HG03520 (cell line): Measurements from ENCODE around the gene LPIN1.
"Not testable (repeated sequence)": the region's sequence is repeated elsewhere in the genome, so short reads cannot be mapped to it uniquely, and the experiment has no call there.

ENCODE experiments used
- ATAC-seq: cut with Tn5 transposase; IDR thresholded peaks from one replicate; pipeline ENCODE4 v1.9.1; 2021; ENCODE audit warnings: mild to moderate bottlenecking, moderate library complexity; ENCODE audit not compliant: unreplicated experiment

Gene LPIN1

DNA sequence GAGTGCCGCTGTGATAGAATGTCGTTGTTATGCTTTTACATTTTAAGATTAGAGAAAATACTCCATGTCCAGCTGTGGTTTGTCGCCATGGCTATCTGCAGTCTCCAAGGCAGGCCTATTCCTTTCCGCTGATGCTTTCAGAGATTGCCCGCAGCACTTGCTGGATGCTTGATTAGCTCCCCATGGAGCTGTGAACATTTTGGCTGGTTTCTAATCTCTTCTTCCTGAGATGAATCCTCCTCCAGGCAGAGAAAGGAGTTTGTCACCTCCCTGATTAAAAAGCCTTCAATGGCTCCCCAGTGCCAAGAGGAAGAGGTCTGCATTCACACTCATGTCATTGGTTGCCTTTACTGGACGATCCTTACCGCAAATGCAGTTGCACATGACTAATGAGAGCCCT is 32.6 kb upstream of the LPIN1 start:
- no peak for ATAC-seq

DNA sequence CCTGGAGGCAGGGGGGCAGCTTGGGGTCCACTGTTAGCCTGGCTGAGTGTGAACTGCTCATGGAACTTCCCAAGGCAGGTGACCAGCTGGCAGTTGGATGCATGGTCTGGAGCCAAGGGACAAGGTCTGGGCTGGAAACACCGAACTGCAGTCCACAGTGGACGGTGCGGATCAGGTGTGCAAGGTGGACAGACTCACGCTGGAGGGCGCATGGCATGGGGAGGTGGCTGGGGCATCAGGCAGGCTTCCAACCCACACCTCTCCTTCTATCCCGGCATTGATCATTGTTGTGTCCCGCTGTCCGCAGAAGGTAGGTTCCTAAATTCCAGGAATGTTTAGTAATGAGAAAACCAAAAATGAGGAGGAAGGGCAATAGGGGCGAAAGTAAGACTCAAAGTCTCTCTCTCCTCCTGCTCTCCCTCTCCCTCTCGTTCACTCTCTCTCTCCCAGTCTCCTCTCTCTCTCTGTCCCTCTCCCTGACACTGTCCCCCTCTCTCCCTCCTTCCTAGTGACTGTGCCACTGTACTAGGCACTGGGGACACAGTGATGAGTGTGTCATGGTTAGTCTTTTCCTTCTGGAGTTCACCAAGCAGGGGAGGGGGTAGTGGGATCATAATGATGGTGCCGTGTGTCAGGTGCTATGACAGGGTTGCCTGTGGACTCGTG is 30.3 kb upstream of the LPIN1 start:
- ATAC-seq = no peak

DNA sequence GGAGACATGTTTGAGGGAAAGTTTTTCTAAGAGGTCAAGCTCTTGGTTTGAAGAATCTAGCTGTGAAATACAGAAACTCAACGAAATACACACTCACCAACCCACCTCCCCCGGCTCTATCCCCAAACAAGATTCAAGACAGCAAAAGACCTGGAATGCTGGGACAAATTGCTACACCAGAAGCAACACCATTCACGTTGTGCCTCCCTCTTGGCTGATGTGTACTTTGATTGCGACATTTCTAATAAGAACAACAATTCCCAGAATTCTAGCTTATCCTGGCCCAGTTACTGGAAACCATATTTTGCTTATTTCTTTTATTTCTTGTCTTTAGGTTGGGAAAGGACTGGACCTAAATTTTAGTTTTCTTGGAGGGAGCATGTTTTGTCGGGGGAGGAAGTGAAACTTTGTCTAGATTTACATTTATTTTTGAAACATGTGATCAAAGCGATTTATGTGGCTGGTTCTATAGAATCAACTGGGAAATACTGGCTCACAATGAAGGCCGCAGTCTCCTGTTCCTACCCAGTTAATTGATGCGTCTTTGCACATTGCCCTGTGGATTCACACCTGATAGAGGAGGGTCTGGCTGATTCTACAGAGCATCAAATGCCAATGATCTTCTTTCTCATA is 29.6 kb upstream of the LPIN1 start:
- ATAC-seq = no peak

DNA sequence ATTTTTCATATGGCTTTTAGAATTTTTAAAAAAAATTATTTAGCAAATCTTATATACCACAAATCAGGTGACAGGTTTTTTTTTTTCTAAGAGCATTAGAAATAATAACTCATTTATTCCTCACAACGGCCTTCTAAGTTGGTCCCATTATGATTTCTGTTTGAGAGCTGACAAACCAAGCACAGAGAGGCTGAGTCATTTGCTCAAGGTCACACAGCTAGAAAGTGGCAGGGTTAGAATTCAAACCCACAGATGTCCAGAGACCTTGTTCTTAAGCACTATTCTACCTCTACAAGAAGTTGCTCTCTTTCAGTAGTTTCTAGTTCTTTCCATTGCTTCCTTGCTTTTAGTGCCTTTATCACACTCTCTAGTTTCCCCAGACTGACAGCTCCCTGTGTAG is 28.8 kb upstream of the LPIN1 start:
- ATAC-seq = no peak

DNA sequence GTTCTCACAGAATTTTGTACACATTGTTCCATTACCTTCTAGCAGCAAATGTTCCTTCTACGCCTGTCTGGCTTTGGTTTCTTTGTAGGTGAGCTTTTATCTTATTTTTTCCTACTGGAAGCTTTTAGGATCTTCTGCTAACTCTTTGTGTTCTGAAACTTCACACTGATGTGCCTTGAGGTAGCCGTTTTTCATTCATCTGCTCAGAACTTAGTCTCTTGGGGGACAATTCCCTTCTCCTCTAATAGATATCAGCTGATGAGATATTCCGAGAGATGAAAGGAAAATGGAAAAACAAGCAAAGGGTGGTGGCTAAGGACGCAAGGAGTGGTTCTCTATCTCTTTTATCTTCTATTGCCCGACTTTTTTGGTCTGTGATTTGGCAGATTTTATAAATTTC is 27.8 kb upstream of the LPIN1 start:
- no peak for ATAC-seq

DNA sequence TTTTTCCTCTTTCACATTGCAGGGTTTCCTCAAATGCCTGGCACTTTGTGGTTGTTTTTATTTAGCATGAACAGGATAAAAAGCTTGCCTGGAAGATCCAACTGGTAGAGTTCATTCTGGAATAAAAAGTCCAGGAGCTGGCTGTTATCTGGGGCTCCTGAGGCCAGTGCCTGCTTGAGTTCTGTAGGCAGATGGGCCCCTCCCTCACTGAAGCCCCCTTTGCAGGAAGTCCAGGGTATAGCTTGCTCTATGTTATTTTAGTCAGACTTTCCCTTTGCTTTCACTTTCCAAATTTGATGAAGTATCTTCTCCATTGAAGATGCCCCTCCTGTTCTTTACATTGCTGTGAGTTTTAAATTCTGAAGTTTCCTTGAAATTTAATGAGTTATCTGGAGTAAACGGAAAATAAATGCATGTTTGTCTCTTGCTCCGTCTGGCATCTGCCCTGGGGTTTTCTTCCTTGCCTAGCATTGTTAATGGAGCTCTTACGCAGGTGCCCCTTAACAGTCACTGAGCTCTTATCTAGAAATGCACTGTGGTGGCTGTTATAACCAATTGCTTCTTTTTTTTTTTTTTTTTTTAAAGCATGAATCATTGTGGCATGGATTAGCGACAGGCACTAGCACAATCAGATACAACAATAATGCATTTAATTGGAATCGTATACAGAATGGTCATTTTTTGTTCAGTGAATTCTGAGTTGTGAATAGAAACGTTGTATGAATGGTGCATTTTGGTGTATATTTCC is 27.0 kb upstream of the LPIN1 start:
- no peak for ATAC-seq

DNA sequence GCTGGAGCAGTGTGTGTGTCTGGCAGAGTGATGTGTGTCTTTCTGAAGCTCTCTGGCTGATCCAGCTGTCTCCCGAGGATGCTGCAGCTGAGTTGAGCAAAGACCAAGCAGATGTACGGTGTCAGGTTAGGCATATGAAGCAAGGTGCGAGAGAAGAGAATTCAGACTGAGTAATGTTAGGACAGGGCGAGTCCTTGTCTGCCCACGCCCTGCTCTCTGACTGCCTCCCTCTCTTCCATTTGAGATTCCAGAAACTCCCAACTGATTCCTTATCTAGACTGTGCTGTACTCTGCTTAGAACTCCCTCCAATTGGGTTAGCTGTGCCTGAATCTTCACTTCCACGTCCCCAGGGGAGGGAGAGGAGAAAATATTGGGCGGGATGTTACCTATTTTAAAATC is 25.7 kb upstream of the LPIN1 start:
- ATAC-seq = no peak

DNA sequence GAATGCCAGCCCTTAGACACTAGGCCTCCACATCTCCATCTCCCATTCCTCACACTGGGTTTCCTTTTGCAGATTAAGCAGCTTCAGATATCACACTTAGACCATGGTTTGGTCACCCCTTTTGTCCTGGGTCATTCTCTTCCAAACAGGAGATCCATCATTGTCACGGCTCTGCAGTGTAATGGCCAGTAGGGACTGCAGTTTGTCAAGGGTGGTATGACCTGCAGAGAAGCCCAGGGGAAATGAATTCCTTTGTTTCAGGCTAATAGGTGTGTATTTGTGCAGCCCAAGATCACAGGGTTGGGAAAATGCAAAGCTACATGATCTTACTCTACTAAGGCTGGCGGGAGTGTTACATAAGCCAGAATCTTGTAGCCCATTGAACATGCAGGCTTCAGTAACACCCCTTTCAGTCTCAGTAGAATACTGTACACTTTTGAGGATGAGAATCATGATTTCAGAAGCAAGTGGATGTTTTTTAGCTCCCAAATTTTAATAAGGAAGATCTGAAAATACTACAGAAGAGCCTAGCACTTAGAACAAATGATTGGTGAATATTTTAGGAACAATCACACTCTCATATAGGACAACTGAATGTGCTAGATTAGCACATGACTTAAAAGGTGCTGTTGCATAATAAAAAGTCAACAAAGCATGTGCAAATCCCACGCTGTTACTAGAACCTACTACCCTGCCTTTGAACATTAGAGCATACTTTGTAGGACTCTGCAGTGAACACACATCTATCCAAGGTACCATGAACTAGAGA is 24.0 kb upstream of the LPIN1 start:
- no peak for ATAC-seq

DNA sequence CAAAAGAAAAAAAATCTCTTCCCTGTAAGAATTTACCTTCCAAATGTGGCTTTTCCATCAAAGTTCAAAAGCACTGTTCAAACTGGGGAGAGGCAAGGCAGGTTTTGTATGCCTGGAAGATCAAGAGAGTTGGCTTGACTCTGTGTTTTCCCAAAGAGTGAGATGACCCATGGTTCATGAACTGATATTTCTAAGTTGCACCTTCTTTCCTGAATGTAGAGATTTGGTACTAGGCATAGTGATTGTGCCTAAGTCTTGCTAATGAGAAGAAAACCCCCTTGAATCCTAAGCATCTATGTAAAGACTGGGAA is 23.4 kb upstream of the LPIN1 start:
- ATAC-seq = no peak

DNA sequence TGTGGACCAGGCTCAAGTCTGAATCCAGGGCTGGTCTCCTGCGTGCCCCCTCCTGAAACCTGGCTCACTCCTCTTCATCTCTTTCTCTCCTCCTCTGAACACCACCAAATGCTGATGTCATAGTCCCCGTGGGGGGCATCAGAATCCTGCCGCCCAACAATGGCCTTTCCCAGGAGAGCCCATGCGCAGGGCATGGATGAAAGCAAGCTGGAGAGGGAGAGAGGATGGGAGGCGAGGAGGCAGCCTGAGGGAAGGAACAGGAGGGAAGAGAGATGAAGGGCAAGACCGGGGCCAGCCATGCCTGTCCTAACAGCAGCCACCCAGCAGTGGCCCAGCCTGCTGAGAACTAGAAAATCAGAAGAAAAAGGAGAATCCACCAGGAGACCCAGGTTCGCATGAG is 22.3 kb upstream of the LPIN1 start:
- ATAC-seq = no peak

DNA sequence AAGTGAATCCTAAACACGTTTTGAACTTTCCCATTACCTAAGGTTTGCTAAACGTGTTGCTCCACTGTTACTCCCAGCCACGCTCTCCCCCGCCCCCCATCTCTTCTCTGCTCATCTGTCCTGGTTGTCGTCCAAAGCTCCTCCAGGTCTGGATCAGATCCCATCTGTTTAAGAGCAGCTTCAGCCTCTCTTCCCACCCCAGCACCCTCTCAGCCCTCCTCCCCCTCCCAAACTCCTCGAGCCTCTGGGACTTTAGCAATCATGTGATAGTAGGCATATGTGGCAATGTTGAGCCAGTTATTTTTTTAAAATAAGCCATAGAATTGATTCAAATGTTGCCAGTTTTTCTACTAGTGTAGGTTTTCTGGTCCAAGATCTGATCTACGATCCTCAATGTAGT is 20.0 kb upstream of the LPIN1 start:
- no peak for ATAC-seq

DNA sequence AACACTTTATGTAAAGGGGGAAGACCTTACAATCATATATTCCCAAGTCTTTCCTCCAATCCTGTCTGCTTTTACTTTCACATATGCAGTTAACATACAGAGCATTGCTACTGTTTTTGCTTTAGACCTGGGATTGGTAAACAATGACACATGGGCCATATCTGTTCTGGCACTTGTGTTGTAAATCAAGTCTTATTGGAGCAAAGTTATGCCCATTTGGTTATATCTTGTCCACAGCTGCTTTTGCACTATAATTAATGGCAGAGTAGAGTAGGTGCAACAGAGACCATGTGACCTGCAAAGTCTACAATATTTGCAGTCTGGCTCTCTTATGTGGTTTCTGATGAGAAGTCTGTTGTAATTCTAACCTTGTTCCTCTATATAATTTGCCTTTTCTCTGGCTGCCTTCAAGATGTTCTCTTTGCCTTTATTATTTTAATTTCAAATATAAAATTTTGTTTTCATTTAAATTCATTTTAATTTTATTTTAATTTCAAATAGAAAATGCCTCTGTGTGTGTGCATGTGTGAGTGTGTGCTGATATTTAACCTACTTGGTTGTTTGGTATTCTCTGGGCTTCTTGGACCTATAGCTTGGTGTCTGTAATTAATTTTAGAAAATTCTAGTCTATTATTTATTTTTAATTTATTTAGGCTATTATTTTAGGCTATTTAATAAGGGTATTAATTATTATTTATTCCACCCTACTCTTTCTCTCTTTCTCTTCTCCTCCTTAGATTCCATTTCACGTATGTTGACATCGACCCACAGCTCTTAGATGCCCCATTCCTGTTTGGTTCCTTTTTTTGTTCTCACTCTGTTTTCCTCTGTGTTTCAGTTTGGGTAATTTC is 16.8 kb upstream of the LPIN1 start:
- no peak for ATAC-seq

DNA sequence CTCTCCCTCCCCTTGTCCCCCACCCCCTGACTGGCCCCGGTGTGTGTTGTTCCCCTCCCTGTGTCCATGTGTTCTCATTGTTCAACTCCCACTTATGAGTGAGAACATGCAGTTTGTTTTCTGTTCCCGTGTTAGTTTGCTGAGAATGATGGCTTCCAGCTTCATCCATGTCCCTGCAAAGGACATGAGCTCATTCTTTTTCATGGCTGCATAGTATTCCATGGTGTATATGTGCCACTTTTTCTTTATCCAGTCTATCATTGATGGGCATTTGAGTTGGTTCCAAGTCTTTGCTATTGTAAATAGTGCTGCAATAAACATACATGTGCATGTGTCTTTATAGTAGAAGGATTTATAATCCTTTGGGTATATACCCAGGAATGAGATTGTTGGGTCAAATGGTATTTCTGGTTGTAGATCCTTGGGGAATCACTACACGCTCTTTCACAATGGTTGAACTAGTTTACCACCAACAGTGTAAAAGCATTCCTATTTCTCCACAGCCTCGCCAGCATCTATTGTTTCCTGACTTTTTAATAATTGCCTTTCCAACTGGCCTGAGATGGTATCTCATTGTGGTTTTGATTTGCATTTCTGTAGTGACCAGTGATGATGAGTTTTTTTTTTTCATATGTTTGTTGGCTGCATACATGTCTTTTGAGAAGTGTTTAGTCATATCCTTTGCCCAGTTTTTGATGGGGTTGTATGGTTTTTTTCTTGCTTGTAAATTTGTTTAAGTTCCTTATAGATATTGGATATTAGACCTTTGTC is 15.0 kb upstream of the LPIN1 start:
- ATAC-seq = not testable (repeated sequence)

DNA sequence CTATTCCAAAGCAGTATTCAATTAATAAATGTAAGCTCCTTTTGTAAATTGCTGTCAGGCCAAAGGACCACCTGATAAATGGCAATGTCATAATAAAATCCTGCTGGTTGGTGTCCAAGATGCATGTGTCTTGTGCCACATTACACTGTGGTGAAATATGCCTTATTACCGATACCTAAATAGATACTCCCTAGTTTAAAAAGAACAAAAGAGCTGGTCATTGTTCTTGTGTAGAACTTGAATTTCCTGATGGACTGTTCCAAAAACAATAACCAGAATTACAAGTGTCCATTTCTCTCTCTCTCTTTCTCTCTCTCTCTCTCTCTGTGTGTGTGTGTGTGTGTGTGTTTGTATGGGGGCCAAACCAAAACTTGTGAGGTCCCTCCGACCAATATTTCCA is 13.8 kb upstream of the LPIN1 start:
- no peak for ATAC-seq

DNA sequence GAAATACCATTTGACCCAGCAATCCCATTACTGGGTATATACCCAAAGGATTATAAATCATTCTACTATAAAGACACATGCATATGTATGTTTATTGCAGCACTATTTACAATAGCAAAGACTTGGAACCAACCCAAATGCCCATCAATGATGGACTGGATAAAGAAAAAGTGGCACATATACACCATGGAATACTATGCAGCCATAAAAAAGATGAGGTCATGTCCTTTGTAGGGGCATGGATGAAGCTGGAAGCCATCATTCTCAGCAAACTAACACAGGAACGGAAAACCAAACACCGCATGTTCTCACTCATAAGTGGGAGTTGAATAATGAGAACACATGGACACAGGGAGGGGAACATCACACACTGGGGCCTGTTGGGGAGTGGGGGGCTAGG is 8.6 kb upstream of the LPIN1 start:
- not testable (repeated sequence) for ATAC-seq

DNA sequence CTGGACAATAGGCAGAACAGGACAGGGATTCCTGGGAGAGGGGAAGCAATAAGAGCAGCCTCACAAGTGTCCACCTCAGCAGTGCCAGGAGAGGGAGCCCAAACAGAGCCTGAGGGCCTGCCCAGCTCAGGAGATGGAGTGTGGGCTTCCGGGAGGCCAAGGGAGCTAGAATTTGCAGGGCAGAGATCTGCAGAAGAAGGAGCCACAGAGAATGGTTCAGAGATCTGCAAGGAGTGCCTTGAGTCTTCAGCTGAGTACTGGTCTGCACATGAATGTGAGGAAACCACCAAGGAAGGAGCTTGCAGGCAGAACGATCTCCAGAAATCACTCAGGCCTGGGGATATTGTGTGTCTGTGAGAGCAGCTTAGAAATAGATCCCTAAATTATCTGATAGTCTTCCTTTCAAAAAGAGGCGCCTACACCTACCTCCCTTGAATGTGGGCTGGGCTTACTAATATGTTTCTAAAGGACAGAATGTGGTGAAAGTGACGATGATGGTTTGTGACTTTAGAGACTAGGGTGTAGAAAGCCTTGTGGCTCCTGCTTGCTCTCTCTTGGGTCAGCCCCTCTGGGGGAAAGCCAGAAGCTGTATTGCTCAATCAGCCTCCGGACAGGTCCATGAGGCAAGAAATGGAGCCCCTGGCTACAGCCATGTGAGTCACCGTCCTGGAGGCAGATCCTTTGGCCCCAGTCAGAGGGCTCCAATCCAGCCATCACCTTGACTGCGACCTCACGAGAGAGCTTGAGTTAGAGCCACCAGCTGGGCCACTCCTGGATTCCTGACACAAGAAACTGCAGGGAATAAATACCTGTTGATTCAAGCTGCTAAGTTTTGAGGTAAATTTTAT is 7.6 kb upstream of the LPIN1 start:
- ATAC-seq = peak; percentile 67

DNA sequence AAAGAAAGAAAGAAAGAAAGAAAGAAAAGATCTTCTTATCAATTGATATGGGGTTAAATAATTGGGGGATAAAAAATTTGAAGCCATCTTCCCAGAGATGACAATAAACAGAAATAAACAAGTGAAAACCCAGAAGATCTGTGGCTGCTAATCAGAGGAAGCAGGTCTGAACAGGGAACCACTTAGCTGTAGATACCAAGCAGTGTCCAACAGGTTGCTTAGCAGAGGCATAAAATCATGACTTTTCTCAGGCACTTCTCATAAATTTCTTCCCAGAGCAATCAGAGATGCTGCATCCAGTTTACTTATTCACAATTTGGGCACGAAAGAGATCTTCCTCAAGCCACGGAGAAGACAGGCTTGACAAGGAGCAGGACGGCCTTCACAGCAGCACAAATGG is 5.7 kb upstream of the LPIN1 start:
- ATAC-seq = no peak

DNA sequence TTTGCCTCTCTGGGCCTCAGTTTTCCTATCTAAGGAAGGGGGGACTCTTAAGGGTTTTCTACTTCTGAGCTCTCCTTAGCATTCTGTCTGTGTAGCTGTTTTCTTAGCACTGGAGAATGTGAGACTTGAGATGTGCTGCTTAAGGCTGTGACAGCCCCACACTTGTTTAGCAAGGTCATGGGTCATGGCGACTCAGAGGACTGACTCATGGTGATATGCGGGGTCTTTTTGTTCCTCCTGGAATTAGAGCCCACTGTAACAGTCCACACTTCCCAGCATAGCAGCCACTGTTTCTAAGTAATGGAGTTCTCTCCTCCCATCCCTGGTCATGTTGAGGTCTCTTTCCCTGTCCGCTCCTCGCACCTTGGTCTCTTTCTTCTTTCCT is 4.1 kb upstream of the LPIN1 start:
- no peak for ATAC-seq

DNA sequence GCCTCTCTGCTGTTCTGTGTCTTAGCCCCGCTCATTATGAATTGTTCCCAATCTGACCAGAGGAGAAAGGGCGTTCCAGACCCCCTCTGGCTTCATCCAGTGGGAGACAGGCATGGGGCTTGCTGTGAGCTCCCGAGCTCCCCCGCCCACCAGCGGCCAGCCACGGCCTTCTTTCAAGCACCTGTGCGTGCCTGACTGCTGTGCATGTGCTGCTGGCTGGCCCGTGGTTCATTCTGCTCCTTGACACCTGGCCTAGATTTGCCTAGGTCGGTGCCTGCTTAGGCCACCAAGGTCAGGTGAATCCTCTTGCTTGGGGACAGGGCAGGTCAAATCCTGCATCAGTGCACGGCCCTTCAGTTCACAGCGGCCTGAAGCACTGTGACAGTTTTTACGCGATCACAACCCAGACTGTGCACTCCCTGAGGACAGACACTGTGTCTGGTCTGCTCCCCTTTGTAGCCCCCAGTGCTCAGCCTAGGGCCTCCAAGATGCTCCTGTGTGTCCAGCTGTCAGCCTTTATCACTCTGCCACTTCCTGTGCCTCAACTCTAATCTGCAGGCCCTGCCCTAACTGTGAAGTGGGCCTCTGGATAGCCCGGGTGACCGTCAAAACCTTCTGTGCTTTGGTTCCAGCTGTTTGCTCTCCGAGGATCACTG is 3.6 kb upstream of the LPIN1 start:
- no peak for ATAC-seq
